Suppressor macrophage (primary cell): Measurements from ENCODE around the gene LSM7.
"Not testable (repeated sequence)": the region's sequence is repeated elsewhere in the genome, so short reads cannot be mapped to it uniquely, and the experiment has no call there.

Source experiments
- DNase-seq, 4 experiments: peaks; one replicate each; pipeline ENCODE4 v3.0.0-alpha.2; 2020 to 2022

Gene LSM7

GRCh38 chr19:2296141-2296540, 32.2 kb downstream of the LSM7 start:
- DNase-seq, result no peak

GRCh38 chr19:2294687-2295335, 33.6 kb downstream of the LSM7 start:
- no peak for DNase-seq

- DNase-seq, result no peak
These were observed 37.1 kb downstream of the LSM7 start for GRCh38 chr19:2291185-2291751.

- DNase-seq, result peak in 3 of 4 experiments; percentile 41 to 64 (median 58)
These were observed 37.8 kb downstream of the LSM7 start for GRCh38 chr19:2290441-2291184.

GRCh38 chr19:2289714-2290435, 38.5 kb downstream of the LSM7 start:
- DNase-seq, result peak; percentile 85 to 93 (median 89)

- DNase-seq, result no peak
These were observed 39.3 kb downstream of the LSM7 start for GRCh38 chr19:2288818-2289713.

GRCh38 chr19:2288338-2288817, 40.0 kb downstream of the LSM7 start:
- no peak for DNase-seq

GRCh38 chr19:2287585-2288337, 40.6 kb downstream of the LSM7 start:
- no peak for DNase-seq

- DNase-seq, result no peak
These were observed 41.8 kb downstream of the LSM7 start for GRCh38 chr19:2286402-2287140.

- no peak for DNase-seq
These were observed 44.4 kb downstream of the LSM7 start for GRCh38 chr19:2283835-2284507.

- DNase-seq, result no peak
These were observed 45.5 kb downstream of the LSM7 start for GRCh38 chr19:2282862-2283237.

GRCh38 chr19:2282062-2282861, 46.1 kb downstream of the LSM7 start, which contains the start of gene PEAK3:
PEAK3 (minus strand) TSS chr19:2282175; CDS start chr19:2280931, 1,244 bp downstream.
- DNase-seq, result peak; percentile 77 to 91 (median 86)

GRCh38 chr19:2281265-2282061, 46.9 kb downstream of the LSM7 start:
- DNase-seq, result not testable (repeated sequence)

- no peak for DNase-seq
These were observed 47.6 kb downstream of the LSM7 start for GRCh38 chr19:2280633-2281264.

GRCh38 chr19:2278459-2279158, 49.8 kb downstream of the LSM7 start:
- no peak for DNase-seq

- DNase-seq, result no peak
These were observed 51.2 kb downstream of the LSM7 start for GRCh38 chr19:2277138-2277537.
